Esophagus muscularis mucosa (tissue), 4 donors: ENCODE data around the gene PLXNB3. TPM values are rescaled to one million over a fixed set of nuclear protein-coding genes. Genes with fewer than 3 reads are reported as not detected.

Experiments
- DNase-seq: peaks from one replicate; pipeline ENCODE4 v3.0.0-alpha.2; 2017; ENCODE audit errors: extremely low spot score
- H3K27ac ChIP-seq, 4 donors: fragments of 200-600 bp; sonication (generic); replicated peaks in 1 of 4; 1 replicate in 3 of 4; 2 replicates in 1 of 4; pipeline ENCODE4 v1.5.1; 2016 to 2019; ENCODE audit warnings: mild to moderate bottlenecking in 1 of 4
- H3K27me3 ChIP-seq, 4 donors: fragments of 200-600 bp; sonication (generic); one replicate each; pipeline versions ENCODE4 v1.5.1 to v1.6.0; 2016 to 2019
- H3K36me3 ChIP-seq, 4 donors: fragments of 200-600 bp; sonication (generic); one replicate each; pipeline ENCODE4 v1.5.1; 2016 to 2019
- H3K4me1 ChIP-seq, 4 donors: fragments of 200-600 bp; sonication (generic); one replicate each; pipeline ENCODE4 v1.5.1; 2016 to 2019
- H3K4me3 ChIP-seq, 4 donors: fragments of 200-600 bp; sonication (generic); 1 replicate in 2 of 4; 2 replicates in 2 of 4; pipeline ENCODE4 v1.5.1; 2016 to 2019; ENCODE audit warnings: mild to moderate bottlenecking in 4 of 4, moderate library complexity in 1 of 4
- H3K9me3 ChIP-seq, 4 donors: fragments of 200-600 bp; sonication (generic); 1 replicate in 3 of 4; 2 replicates in 1 of 4; pipeline ENCODE4 v1.5.1; 2016 to 2019
- CTCF ChIP-seq, 3 experiments: fragments of 200-600 bp in 2 of 3; fragments of 450-650 bp in 1 of 3; sonication (generic) in 2 of 3; IDR thresholded peaks; one replicate each; pipeline ENCODE4 v1.5.1; 2017 to 2019; ENCODE audit warnings: antibody characterized with exemption in 3 of 3, mild to moderate bottlenecking in 2 of 3, moderate library complexity in 1 of 3
- EP300 ChIP-seq: sonication (generic); formaldehyde crosslinking; IDR thresholded peaks from one replicate; pipeline ENCODE4 v1.6.1; 2017; ENCODE audit warnings: antibody characterized with exemption
- POLR2A ChIP-seq: fragments of 450-650 bp; IDR thresholded peaks from one replicate; pipeline ENCODE4 v1.6.1; 2017; ENCODE audit warnings: antibody characterized with exemption, moderate library complexity, mild to moderate bottlenecking, low read depth
- POLR2AphosphoS5 ChIP-seq, 2 donors: sonication (generic); formaldehyde crosslinking; IDR thresholded peaks; one replicate each; pipeline ENCODE4 v1.6.1; 2017; ENCODE audit warnings: antibody characterized with exemption in 2 of 2
- WGBS: methylation state at CpG from one replicate; pipeline ENCODE4 v1.1.5; 2018; 5-methylcytosine and 5-hydroxymethylcytosine counted together
- intact Hi-C: fragments of 100-400 bp; cut with DNase I; formaldehyde crosslinking; loops from one replicate; pipeline ENCODE4 v1.15.1; 2023
- total RNA-seq, 4 donors: library from RNA; depleted of rRNA; stranded (reverse); fragments of >200 nt; gene quantifications; one replicate each; pipeline versions ENCODE4 v1.1.0 to v1.2.1, GENCODE V29; 2016

PLXNB3 gene
- total RNA-seq, 4 donors from 2014 or later = 6.1 to 21.9 (median 17.6) TPM

DNA sequence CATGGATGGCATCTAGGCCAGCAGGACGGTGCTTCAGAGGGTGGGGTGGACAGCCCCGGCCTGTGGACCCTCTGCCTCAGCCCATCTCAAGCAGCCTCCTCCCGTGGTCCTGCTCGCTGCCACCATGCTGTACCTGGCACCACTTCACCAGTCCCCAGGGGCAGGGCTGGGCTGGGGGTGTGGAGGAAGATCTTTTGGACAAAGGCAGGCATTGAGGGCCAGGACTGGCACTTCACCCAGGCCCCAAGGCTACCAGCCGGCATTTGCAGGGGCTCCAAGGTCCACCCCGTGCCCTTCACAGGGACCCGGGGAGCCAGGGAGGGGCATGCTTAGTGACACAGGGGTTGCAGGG is 713 bp downstream of the PLXNB3 start:
- Histone ChIP-seq H3K9me3 (no peaks in the 10 kb centered on the region), H3K4me3 (peak overlapping the region; percentile 43 to 56 (median 49)), H3K36me3 (peaks cover 0 to 5% (median 1%) of the 10 kb centered on the region in 4 donors), H3K27me3 (no peaks in the 10 kb centered on the region), H3K27ac (peak overlapping the region; percentile 70 to 79 (median 76)), H3K4me1 (peaks cover 19 to 40% (median 36%) of the 10 kb centered on the region in 4 donors)
- DNase-seq = no peak
- 77% methylated on average over 4 of the region's 7 CpGs for WGBS
- intact Hi-C loops = loop anchor here (2.0 kb wide), 1 partner anchor 188 kb away; no protein-coding TSS in a partner anchor
- no peak for TF ChIP-seq POLR2A
- no peak for TF ChIP-seq EP300
- TF ChIP-seq CTCF (IDR thresholded peaks at IDR 0.05) = no peak
- TF ChIP-seq POLR2AphosphoS5 (IDR thresholded peaks at IDR 0.05) = no peak

- H3K27me3 ChIP-seq = no peaks in the 10 kb centered on the region
- WGBS = 62% methylated on average over 20 of the region's 27 CpGs
- no peaks in the 10 kb centered on the region for H3K9me3 ChIP-seq
- TF ChIP-seq EP300 (no peak), POLR2A (no peak), POLR2AphosphoS5 (IDR thresholded peaks at IDR 0.05) (no peak), CTCF (IDR thresholded peaks at IDR 0.05) (no peak)
- H3K4me1 ChIP-seq = peaks cover 19 to 40% (median 36%) of the 10 kb centered on the region in 4 donors
- no peak for DNase-seq
- peak overlapping the region; percentile 70 to 79 (median 76) for H3K27ac ChIP-seq
- peaks cover 0 to 12% (median 3%) of the 10 kb centered on the region in 4 donors for H3K36me3 ChIP-seq
- peak overlapping the region; percentile 43 to 56 (median 49) for H3K4me3 ChIP-seq
- intact Hi-C loops = loop anchor here (2.0 kb wide), 1 partner anchor 187 kb away; no protein-coding TSS in a partner anchor
Measured at GRCh38 chrX:153765138-153766079, 1.4 kb downstream of the PLXNB3 start.

DNA sequence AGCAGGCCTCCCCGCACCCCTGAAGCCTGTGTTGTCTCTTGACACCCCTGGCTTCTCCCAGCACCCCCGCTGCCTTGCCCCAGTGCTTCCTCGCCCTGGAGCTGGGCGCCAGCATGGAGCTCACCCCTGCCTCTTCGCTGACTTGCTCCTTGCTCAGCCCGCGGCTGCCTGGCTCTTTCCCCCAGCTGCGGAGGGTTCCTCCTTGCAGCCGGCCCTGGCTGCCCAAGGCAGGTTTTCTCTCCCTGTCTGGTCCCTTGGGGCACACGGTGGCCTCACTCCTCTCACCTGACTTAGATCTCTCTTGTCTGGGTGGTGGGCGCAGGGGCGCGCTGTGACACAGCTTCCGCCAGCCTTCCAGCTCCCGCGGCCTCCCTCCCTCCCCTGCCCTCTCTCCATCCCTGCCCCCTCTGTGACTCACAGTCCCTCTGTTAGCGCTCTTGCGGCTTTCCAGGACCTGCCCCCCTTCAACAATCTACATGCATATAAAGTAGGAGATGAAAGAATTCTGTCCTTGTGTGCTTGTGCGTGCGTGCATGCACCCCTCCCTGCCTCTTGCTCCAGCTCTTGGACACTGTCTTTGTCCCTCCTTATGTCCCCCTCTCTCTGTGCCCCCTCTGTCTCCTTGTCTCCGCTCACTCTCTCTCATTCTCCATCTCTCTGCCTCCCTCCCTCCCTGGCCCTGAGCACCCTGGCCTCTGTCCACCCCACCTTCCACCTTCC is 2.2 kb downstream of the PLXNB3 start:
- peak overlapping the region; percentile 70 to 79 (median 76) for H3K27ac ChIP-seq
- DNase-seq = no peak
- 59% methylated on average over 21 of the region's 21 CpGs for WGBS
- intact Hi-C loops = no loop called here
- peak overlapping the region; percentile 43 to 56 (median 49) for H3K4me3 ChIP-seq
- H3K4me1 ChIP-seq = peaks cover 19 to 40% (median 36%) of the 10 kb centered on the region in 4 donors
- TF ChIP-seq POLR2AphosphoS5 (IDR thresholded peaks at IDR 0.05) (peak in 1 of 2 donors; percentile 51), CTCF (IDR thresholded peaks at IDR 0.05) (no peak)
- H3K27me3 ChIP-seq = no peaks in the 10 kb centered on the region
- peaks cover 0 to 20% (median 8%) of the 10 kb centered on the region in 4 donors for H3K36me3 ChIP-seq
- H3K9me3 ChIP-seq = no peaks in the 10 kb centered on the region

DNA sequence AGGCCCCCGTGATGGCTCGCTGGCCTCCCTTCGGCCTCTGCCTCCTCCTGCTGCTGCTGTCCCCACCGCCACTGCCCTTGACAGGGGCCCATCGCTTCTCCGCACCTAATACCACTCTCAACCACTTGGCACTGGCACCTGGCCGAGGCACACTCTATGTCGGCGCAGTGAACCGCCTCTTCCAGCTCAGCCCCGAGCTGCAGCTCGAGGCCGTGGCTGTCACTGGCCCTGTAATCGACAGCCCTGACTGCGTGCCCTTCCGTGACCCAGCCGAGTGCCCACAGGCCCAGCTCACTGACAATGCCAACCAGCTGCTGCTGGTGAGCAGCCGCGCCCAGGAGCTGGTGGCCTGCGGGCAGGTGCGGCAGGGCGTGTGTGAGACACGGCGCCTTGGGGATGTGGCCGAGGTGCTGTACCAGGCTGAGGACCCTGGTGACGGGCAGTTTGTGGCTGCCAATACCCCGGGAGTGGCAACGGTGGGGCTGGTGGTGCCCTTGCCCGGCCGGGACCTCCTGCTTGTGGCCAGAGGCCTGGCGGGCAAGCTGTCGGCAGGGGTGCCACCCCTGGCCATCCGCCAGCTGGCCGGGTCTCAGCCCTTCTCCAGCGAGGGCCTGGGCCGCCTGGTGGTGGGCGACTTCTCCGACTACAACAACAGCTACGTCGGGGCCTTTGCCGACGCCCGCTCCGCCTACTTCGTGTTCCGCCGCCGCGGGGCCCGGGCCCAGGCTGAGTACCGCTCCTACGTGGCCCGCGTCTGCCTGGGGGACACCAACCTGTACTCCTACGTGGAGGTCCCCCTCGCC is 3.0 kb downstream of the PLXNB3 start:
- Histone ChIP-seq H3K4me1 (peaks cover 19 to 40% (median 36%) of the 10 kb centered on the region in 4 donors), H3K4me3 (peak overlapping the region in 3 of 4 donors; percentile 43 to 56 (median 51)), H3K27ac (peak overlapping the region in 2 of 4 donors; percentile 30 to 75), H3K27me3 (no peaks in the 10 kb centered on the region), H3K9me3 (no peaks in the 10 kb centered on the region), H3K36me3 (peaks cover 0 to 28% (median 12%) of the 10 kb centered on the region in 4 donors)
- TF ChIP-seq POLR2A (no peak), POLR2AphosphoS5 (IDR thresholded peaks at IDR 0.05) (no peak), CTCF (IDR thresholded peaks at IDR 0.05) (no peak), EP300 (no peak)
- DNase-seq = no peak
- WGBS = 86% methylated on average over 26 of the region's 56 CpGs
- intact Hi-C loops = no loop called here
